Progenitor cell of endocrine pancreas (in vitro differentiated cells): ENCODE results near the gene RBM47. TPM values are rescaled to one million over a fixed set of nuclear protein-coding genes. Genes with fewer than 3 reads are reported as not detected.

Source experiments
- DNase-seq: peaks from one replicate; pipeline ENCODE4 v3.0.0; 2021; ENCODE audit warnings: low spot score; ENCODE audit not compliant: unreplicated experiment
- H3K27ac Mint-ChIP-seq: 2 replicates; pipeline ENCODE4 v1.8.0; 2021; ENCODE audit warnings: mild to moderate bottlenecking, moderate library complexity, mixed read lengths
- H3K27me3 Mint-ChIP-seq: 2 replicates; pipeline ENCODE4 v1.8.0; 2021; ENCODE audit warnings: mixed read lengths
- H3K36me3 Mint-ChIP-seq: 2 replicates; pipeline ENCODE4 v1.8.0; 2022; ENCODE audit warnings: mixed read lengths; ENCODE audit not compliant: insufficient read depth
- H3K4me1 Mint-ChIP-seq: 2 replicates; pipeline ENCODE4 v1.8.0; 2021; ENCODE audit warnings: low read depth, mixed read lengths
- H3K4me3 Mint-ChIP-seq: 2 replicates; pipeline ENCODE4 v1.8.0; 2021; ENCODE audit warnings: low read depth, mild to moderate bottlenecking, moderate library complexity, mixed read lengths
- H3K9me3 Mint-ChIP-seq: 2 replicates; pipeline ENCODE4 v1.8.0; 2021; ENCODE audit warnings: low read depth, mixed read lengths
- total RNA-seq: library from RNA; stranded (reverse); gene quantifications from 2 replicates; pipeline ENCODE4 v1.2.1, GENCODE V29; 2021
- TF ChIP-seq, protein P1 (sequence below): fragments of 200-600 bp; sonication (generic); IDR thresholded peaks from one replicate; pipeline ENCODE4 v1.5.0; 2021; ENCODE audit warnings: antibody characterized with exemption, mild to moderate bottlenecking; ENCODE audit not compliant: unreplicated experiment

RBM47 gene
- total RNA-seq, 1 donor from 2014 or later = 64.8 TPM

DNA sequence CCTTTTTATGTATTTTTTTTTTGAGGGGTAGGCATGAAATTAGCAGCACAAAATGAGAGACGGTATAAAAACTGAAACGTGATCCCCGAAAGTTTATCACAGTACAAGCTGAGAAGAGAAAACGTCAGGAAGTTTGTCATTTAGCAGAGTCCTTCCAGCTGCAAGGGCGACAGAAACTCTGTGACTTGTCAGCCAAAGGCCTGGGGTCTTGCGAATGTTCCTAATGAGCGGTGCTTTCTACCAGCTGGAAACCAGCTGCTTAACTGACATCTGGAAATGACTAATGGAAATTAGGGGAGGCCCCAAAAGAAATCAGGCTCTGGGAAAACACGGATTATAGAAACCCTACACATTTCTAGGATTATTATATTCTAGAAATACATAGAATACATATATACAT is 228.0 kb downstream of the RBM47 start:
- H3K36me3 Mint-ChIP-seq = peaks cover 2% of the 10 kb centered on the region
- DNase-seq = no peak
- no peak overlapping the region for H3K4me3 Mint-ChIP-seq

DNA sequence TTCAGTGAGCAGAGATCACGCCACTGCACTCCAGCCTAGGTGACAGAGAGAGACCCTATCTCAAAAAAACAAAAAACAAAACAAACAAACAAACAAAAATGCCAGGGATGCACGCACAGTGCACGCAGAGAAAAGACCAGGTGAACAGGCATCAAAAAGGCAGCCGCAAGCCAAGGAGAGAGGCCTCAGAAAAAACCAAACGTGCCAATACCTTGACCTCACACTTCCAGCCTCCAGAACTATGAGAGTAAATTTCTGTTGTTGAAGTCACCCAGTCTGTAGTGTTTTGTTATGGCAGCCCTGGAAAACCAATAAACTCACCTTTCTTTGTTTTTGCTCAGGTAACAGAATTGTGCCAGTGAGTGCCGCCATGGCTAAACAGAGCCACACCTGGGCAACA is 228.6 kb downstream of the RBM47 start:
- no peaks in the 10 kb centered on the region for H3K27me3 Mint-ChIP-seq

More for the DNA sequence above, 228.0 kb downstream of the RBM47 start:
- TF ChIP-seq, protein P1, sequence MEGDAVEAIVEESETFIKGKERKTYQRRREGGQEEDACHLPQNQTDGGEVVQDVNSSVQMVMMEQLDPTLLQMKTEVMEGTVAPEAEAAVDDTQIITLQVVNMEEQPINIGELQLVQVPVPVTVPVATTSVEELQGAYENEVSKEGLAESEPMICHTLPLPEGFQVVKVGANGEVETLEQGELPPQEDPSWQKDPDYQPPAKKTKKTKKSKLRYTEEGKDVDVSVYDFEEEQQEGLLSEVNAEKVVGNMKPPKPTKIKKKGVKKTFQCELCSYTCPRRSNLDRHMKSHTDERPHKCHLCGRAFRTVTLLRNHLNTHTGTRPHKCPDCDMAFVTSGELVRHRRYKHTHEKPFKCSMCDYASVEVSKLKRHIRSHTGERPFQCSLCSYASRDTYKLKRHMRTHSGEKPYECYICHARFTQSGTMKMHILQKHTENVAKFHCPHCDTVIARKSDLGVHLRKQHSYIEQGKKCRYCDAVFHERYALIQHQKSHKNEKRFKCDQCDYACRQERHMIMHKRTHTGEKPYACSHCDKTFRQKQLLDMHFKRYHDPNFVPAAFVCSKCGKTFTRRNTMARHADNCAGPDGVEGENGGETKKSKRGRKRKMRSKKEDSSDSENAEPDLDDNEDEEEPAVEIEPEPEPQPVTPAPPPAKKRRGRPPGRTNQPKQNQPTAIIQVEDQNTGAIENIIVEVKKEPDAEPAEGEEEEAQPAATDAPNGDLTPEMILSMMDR = no peak
- Mint-ChIP-seq H3K27me3 (no peaks in the 10 kb centered on the region), H3K4me1 (peaks cover 21% of the 10 kb centered on the region), H3K27ac (no peak overlapping the region), H3K9me3 (peaks cover 3% of the 10 kb centered on the region)

DNA sequence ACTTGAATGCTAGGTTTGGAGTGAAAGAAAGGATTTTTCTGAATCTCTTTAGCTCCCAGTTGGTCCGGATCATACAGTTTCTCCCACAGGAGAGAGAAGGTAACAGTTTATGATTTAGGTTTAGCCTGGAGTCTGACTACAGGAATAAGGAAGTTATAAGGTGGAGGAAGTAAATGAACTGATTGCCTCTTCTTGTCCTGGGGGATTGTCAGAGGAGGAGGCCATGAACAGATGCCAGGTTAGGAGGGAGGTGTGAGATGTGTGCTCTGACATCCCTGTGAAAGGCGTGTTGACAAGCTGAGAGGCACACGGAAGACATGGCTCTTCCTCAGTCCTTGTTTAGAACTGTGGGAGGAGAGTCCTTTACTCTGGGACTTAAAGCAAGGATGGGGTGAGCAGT is 230.1 kb downstream of the RBM47 start:
- H3K4me1 Mint-ChIP-seq = peaks cover 18% of the 10 kb centered on the region
- no peak for DNase-seq
- H3K9me3 Mint-ChIP-seq = no peaks in the 10 kb centered on the region
- no peak overlapping the region for H3K4me3 Mint-ChIP-seq
- no peak overlapping the region for H3K27ac Mint-ChIP-seq
- H3K27me3 Mint-ChIP-seq = no peaks in the 10 kb centered on the region
- TF ChIP-seq, protein P1 = no peak
- no peaks in the 10 kb centered on the region for H3K36me3 Mint-ChIP-seq

More for the DNA sequence above, 228.6 kb downstream of the RBM47 start:
- H3K9me3 Mint-ChIP-seq = peaks cover 3% of the 10 kb centered on the region
- peaks cover 21% of the 10 kb centered on the region for H3K4me1 Mint-ChIP-seq
- DNase-seq = no peak
- TF ChIP-seq, protein P1 = no peak
- peaks cover 2% of the 10 kb centered on the region for H3K36me3 Mint-ChIP-seq
- H3K27ac Mint-ChIP-seq = no peak overlapping the region
- H3K4me3 Mint-ChIP-seq = no peak overlapping the region

DNA sequence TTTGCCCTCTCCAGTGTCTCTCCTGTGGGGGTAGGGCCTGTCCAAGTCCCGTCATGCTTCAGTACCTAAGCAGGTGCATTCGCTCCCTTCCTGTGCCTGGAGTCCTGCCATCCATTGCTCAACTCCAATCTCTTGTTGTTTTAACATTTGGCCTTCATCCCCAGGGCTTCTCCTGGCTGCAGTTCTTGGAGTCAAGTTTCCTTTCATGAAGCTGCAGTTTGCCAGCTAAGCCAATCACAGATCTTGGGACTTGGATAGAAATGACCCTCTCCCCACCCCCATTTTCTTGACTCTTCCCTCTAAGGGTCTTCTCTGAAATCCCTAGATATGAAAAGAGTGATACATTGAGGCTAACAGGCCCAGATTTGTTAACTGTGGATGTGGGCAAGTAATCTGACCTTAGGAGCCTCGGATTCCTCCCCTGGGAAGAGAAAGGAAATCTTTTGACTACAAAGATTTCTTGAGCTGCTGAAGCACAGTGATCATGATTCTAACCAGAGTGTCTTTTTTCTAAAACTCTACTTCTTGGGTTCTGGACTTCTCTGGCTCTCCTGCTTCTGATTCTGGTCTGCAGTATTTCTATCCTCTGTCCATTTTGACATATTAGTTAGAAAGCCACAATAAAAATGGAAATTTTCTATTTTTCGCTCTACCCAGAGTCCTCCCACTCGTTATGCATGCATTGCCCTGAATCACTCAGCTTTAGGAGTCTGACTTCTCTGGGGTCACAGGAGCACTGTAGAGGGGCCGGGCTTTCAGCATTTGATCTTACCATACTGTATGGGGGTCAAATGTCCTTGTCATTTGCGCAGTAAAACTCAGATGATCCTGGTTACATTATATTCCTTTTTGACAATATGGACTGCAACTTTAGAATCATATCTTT is 233.5 kb downstream of the RBM47 start:
- Mint-ChIP-seq H3K36me3 (no peaks in the 10 kb centered on the region), H3K4me3 (no peak overlapping the region), H3K4me1 (peaks cover 2% of the 10 kb centered on the region), H3K9me3 (no peaks in the 10 kb centered on the region), H3K27ac (peak overlapping the region; percentile 18), H3K27me3 (no peaks in the 10 kb centered on the region)
- no peak for DNase-seq
- TF ChIP-seq, protein P1 = no peak

DNA sequence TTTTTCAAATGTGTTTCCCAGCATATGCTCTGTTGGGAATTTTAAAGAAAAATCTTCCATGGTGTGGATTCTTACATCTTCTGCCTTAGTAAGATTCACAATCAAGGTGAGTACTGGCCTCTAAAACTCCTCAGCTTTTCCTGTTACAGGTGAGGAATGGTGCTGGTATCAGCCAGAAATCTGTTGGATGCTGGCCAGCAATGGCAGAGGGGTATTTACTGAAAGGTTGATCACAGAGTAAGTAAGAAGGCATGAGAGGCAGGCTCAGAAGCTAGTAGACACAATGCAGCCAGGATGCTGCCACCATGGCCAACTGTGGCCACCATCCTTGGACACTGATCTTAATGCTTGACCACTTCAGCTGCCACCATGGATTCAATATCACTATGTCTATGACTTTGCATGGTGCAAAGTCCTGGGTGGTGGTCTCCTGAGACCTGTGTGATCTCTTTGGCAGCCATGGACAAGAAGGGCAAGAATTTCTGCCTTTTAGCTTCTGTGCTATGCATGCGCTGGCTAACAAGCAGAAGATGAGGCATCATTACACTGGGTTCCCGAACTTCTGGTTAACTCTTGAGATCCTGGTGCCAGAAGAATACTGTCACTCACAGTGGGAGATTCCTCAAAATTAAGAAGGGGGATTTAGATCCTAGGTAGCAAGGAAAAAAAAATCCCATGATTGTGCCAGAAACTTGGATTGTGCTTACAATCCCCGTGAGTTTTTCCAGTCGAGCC is 234.3 kb downstream of the RBM47 start:
- Mint-ChIP-seq H3K4me3 (no peak overlapping the region), H3K4me1 (peaks cover 2% of the 10 kb centered on the region), H3K27ac (no peak overlapping the region), H3K36me3 (no peaks in the 10 kb centered on the region), H3K27me3 (no peaks in the 10 kb centered on the region), H3K9me3 (no peaks in the 10 kb centered on the region)
- no peak for DNase-seq
- TF ChIP-seq, protein P1 = no peak
